Bronchial epithelial cell (primary cell): ENCODE results near the gene MAST4. TPM values are rescaled to one million over a fixed set of nuclear protein-coding genes. Genes with fewer than 3 reads are reported as not detected.

Experiments
- DNase-seq: peaks from one replicate; pipeline ENCODE4 v3.0.0-alpha.2; 2010; ENCODE audit warnings: low read depth
- FAIRE-seq: peaks from 2 replicates; lab custom pipeline; 2011; peaks lifted over from hg19 to GRCh38; lab: Jason Lieb, UNC
- H3K27me3 ChIP-seq: 2 replicates; pipeline ENCODE4 v1.5.1; 2011; ENCODE audit warnings: low read length; ENCODE audit not compliant: control insufficient read depth, insufficient read depth
- H3K36me3 ChIP-seq: 2 replicates; pipeline ENCODE4 v1.5.1; 2011; ENCODE audit warnings: low read length; ENCODE audit not compliant: control insufficient read depth, insufficient read depth
- H3K4me3 ChIP-seq: 2 replicates; pipeline ENCODE4 v1.5.1; 2011; ENCODE audit warnings: mild to moderate bottlenecking, low read depth, low read length, control low read depth
- total RNA-seq: library from RNA; depleted of rRNA; stranded (reverse); fragments of >200 nt; gene quantifications from 2 replicates; pipeline ENCODE4 v1.2.1, GENCODE V29; 2014
- TF ChIP-seq, protein P1 (sequence below): IDR thresholded peaks from 2 replicates; pipeline ENCODE4 v1.5.1; 2011; ENCODE audit warnings: mild to moderate bottlenecking, moderate library complexity, low read length, control low read depth, inconsistent platforms; ENCODE audit not compliant: insufficient read depth, severe bottlenecking

MAST4 gene
- total RNA-seq, 1 donor from 2014 or later, result 10.3 TPM

DNA sequence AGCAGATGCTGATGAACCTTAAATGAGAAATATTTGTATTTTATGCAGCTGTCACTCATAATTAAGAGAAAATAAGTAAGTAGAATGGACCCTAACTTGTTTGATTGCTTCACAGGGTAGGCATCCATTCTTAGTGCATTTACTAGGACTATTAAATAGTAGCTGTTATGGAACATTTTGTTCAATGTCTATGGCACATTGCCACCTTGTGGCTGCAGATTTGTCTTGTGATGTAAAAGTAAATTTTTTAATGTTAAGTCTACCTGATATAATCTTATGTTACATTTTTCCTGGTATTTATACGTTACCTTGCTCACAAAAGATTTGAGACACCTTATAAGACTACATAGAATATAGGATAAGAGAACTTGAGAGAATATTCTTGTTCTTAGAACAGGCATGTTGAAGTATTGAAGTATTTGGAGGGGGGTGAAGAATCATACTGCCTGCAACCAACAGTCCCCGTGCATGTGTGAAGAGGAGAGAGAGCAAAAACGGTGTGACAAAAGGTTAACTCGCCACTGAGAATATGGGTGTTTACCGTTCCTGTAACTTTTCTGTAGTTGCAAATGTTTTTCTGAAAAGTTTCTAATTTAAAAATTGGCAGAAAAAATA lies 161.1 kb downstream of the MAST4 start:
- TF ChIP-seq, protein P1, sequence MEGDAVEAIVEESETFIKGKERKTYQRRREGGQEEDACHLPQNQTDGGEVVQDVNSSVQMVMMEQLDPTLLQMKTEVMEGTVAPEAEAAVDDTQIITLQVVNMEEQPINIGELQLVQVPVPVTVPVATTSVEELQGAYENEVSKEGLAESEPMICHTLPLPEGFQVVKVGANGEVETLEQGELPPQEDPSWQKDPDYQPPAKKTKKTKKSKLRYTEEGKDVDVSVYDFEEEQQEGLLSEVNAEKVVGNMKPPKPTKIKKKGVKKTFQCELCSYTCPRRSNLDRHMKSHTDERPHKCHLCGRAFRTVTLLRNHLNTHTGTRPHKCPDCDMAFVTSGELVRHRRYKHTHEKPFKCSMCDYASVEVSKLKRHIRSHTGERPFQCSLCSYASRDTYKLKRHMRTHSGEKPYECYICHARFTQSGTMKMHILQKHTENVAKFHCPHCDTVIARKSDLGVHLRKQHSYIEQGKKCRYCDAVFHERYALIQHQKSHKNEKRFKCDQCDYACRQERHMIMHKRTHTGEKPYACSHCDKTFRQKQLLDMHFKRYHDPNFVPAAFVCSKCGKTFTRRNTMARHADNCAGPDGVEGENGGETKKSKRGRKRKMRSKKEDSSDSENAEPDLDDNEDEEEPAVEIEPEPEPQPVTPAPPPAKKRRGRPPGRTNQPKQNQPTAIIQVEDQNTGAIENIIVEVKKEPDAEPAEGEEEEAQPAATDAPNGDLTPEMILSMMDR, result peak; percentile 18
- peak; percentile 68 for DNase-seq

DNA sequence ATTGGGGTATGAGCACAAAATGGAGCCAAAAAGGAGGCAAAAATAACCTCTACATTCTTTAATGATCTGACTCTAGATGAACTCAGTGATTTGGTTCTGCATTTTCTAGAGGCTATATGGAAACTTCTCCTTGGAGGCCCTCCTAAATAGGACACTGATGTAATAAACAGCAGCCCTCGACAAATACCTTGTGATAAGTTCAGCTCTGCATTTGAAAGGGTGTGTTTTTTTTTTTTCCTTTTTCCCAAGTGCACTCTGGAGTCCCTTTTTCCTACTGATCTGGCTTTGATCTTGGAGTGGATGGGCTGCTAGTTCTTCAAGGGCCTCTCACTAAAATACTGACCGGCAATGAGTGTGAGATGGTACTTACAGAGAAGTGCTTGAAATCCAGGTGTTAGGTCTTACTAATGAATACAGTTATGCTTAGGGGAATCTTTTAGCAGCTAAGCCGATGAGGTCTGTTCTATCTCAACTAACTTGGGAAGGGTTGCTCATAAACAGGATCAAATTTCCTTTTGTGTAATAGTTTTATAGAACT lies 161.7 kb downstream of the MAST4 start:
- Histone ChIP-seq H3K4me3 (no peak overlapping the region), H3K36me3 (no peaks in the 10 kb centered on the region), H3K27me3 (no peaks in the 10 kb centered on the region)
- no peak for FAIRE-seq
- TF ChIP-seq, protein P1, result no peak
- no peak for DNase-seq

More for the DNA sequence above, 161.1 kb downstream of the MAST4 start:
- H3K36me3 ChIP-seq, result no peaks in the 10 kb centered on the region
- no peak overlapping the region for H3K4me3 ChIP-seq
- H3K27me3 ChIP-seq, result no peaks in the 10 kb centered on the region
- no peak for FAIRE-seq

DNA sequence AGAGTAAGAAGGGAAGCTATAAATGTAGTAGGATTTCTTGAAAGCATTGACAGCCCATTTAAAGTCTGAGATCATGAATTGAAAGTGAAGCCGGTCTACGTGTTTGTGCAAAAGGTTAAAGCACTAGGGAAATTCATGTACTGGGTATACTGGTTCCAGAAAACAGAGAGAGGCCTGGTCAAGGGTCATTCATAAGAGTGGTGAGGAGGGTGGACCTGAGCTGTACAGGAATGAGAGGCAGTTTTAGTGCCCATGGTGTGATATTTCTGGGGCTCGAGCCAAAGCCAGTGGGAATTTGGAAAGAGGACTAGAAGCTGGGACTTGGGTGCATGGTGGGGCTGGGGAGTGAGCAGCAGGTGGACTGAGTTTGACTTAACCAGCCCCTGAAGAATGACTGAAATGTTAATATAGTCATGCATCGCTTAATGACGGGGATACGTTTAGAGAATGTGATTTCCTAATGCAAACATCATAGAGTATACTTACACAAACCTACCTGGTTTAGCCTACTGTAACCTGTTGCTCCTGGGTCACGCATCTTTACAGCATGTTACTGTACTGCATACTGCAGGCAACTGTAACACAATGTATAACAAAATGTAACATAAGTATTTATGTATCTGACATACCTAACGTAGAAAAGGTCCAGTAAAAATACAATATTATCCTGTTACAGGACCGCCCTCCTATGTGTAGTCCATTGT lies 173.0 kb downstream of the MAST4 start:
- DNase-seq (no peak), FAIRE-seq (no peak)
- TF ChIP-seq, protein P1, result no peak
- no peak overlapping the region for H3K4me3 ChIP-seq
- H3K36me3 ChIP-seq, result no peaks in the 10 kb centered on the region
- H3K27me3 ChIP-seq, result no peaks in the 10 kb centered on the region

DNA sequence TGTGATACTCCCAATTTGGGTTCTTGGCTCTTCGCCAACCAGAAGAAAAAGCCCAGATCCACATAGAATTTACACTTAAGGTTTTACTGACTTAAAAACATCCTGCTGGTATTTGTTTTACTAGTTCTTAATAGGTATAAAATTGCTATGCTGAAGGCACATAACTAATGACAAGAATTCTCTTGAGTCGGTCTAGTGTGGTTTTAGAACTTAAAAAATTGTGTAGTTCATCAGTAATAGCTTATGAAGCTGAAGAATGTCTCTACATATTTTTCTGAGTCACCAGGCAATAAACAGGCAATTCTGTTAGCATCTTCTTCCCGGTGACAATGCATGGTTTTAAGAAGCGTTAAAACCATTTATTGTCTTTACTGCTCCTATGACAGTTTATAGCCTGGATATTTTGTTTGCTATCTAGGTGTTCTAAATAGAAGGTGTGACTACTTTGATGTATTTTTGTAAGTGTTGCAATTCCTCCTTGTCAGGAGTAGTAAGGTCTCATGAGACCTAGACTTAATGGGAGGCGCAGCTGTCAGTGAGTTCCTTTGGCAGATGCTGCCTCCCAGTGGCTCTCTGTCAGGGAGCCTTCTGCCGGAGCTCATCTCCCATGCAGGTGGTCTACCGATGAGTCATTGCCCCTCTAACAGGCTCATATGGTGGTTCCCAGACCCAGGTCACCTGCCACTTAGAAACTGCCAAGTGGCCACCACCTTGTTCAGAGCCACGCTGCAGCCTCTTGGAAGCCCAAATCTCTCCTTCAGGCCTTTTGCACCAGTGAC lies 173.8 kb downstream of the MAST4 start:
- FAIRE-seq (no peak), DNase-seq (no peak)
- Histone ChIP-seq H3K27me3 (no peaks in the 10 kb centered on the region), H3K36me3 (no peaks in the 10 kb centered on the region), H3K4me3 (no peak overlapping the region)
- TF ChIP-seq, protein P1, result no peak

DNA sequence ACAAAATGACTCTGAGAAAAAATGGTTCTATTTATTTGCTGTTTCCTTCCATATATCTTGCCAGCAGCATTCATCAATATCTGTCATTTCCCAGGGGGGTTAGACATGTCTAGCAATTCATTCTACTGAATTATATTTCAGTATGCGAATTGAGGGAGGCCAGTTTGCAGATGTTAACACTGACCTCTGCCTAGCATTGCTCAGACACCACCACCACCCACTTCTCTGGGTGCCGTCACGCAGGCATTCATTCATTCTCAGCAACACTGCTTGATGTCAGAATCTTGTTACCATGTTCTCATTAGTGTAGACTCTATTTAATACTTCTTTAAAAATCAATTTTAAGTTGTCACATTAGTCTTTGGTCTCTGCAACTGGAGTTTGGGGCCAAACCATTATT lies 181.7 kb downstream of the MAST4 start:
- Histone ChIP-seq H3K4me3 (no peak overlapping the region), H3K36me3 (no peaks in the 10 kb centered on the region), H3K27me3 (no peaks in the 10 kb centered on the region)
- TF ChIP-seq, protein P1, result no peak
- DNase-seq, result no peak
- no peak for FAIRE-seq
